GM12874 (cell line): ENCODE data around the gene ZNF691.

Source experiments
- TF ChIP-seq, protein P1 (sequence below): IDR thresholded peaks from 2 replicates; pipeline ENCODE4 v1.5.1; 2011; ENCODE audit warnings: low read depth, mild to moderate bottlenecking, control low read depth, low read length, moderate library complexity; ENCODE audit not compliant: insufficient read depth

ZNF691 gene

DNA sequence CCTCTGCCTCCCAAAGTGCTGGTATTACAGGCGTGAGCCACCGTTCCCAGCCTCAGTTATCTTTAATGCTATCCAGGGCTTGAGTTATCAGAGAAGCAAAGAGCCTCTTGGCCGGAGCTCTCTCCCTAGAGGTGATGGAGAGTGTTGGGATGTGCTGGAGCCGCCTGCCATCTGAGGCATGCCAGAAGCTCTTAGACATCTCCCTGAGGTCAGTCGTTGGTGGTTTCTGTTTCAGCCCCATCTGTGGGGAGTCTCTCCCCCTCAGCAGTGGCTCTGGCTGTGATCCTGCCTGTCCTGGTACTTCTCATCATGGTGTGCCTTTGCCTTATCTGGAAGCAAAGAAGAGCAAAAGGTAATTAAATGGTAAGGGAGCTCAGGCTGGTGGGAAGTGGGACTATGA is 11.6 kb upstream of the ZNF691 start:
- TF ChIP-seq, protein P1, sequence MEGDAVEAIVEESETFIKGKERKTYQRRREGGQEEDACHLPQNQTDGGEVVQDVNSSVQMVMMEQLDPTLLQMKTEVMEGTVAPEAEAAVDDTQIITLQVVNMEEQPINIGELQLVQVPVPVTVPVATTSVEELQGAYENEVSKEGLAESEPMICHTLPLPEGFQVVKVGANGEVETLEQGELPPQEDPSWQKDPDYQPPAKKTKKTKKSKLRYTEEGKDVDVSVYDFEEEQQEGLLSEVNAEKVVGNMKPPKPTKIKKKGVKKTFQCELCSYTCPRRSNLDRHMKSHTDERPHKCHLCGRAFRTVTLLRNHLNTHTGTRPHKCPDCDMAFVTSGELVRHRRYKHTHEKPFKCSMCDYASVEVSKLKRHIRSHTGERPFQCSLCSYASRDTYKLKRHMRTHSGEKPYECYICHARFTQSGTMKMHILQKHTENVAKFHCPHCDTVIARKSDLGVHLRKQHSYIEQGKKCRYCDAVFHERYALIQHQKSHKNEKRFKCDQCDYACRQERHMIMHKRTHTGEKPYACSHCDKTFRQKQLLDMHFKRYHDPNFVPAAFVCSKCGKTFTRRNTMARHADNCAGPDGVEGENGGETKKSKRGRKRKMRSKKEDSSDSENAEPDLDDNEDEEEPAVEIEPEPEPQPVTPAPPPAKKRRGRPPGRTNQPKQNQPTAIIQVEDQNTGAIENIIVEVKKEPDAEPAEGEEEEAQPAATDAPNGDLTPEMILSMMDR, result no peak

DNA sequence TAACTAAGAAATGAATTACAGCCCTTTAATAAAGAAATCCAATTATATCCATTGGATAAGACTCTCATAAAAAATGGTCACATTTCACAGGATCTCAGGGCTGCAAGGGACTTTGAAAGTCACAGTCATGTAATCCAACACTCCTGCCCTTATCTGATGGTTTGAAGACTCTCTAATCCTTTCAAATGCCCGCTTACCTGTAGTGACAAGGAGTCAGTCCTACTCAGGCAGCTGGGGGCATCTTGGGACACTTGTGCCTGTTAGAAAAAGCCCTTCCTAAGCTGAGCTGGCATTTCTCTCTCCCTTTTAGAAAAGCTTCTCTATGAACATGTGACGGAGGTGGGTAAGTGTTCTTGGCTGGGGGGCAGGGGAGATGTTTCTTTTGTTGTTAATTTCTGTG is 11.0 kb upstream of the ZNF691 start:
- TF ChIP-seq, protein P1, result no peak

- TF ChIP-seq, protein P1, result no peak
Measured at GRCh38 chr1:42837709-42838108, 8.7 kb upstream of the ZNF691 start.

- TF ChIP-seq, protein P1, result no peak
Measured at GRCh38 chr1:42838482-42839190, 7.8 kb upstream of the ZNF691 start.

DNA sequence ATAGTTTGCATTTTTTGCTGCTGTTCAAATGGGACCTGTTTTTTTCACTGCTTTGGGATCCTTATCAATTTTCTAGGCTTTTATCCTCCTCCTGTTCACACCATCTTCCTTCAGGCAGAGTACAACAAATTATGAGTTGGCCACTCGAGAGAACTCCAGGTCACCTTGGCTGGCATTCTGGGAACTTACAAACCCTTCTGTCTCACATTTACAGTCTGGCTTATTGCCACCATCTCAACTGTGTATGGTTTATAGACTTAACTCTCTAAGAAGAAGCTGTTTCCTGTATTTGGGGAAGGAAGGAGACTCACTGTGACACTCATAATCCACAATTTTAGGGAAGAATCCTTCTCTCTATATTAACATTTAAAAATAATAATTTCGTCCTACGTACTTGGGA is 5.4 kb upstream of the ZNF691 start:
- TF ChIP-seq, protein P1, result no peak

- TF ChIP-seq, protein P1, result no peak
Measured at GRCh38 chr1:42841440-42842147, 4.8 kb upstream of the ZNF691 start.

DNA sequence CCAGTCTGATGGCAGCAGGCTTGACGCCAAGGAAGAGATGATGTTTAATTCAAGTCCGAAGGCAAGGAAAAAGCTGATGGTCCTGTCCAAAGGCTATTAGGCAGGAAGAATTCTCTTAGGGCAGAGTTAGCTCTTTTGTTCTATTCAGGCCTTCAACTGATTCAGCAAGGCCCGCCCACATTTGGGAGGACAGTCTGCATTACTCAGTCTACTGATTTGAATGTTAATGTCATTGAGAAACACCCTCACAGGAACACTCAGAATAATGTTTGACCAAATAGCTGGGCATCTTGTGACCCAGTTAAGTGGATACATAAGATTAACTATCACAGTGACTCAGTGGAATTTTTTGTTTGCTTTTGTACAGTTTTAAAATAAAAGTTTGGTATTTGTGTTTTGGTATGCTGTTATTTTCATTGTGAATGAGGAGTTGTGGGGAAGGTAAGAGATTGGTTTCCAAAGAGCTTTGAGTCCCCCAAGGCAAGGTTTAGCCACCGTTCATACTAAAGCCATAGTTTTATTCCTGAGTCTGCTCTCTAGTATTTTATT is 1.7 kb upstream of the ZNF691 start:
- TF ChIP-seq, protein P1, result no peak
